H9 (cell line): ENCODE data around the gene TBXA2R. TPM values are rescaled to one million over a fixed set of nuclear protein-coding genes. Genes with fewer than 3 reads are reported as not detected.
A peak's percentile ranks its signal among the peaks of the same experiment; 100 is the strongest.

Source experiments
- DNase-seq: peaks from one replicate; pipeline ENCODE4 v3.0.0-alpha.2; 2017
- H2AFZ ChIP-seq: one replicate; pipeline ENCODE4 v1.6.1; 2013; ENCODE audit warnings: mild to moderate bottlenecking, low read length, control low read depth, moderate library complexity
- H2AK5ac ChIP-seq: 2 replicates; pipeline ENCODE4 v1.6.1; 2013; ENCODE audit warnings: low read length, control low read depth, mixed read lengths; ENCODE audit not compliant: insufficient read length
- H2BK120ac ChIP-seq: one replicate; pipeline ENCODE4 v1.6.1; 2013; ENCODE audit warnings: low read depth, mild to moderate bottlenecking, low read length, control low read depth, inconsistent platforms; ENCODE audit not compliant: poor library complexity, severe bottlenecking
- H2BK12ac ChIP-seq: 2 replicates; pipeline ENCODE4 v1.6.1; 2013; ENCODE audit warnings: low read length, control low read depth, mixed read lengths, low read depth; ENCODE audit not compliant: insufficient read length
- H2BK15ac ChIP-seq: 2 replicates; pipeline ENCODE4 v1.6.1; 2013; ENCODE audit warnings: low read depth, low read length, control low read depth
- H2BK20ac ChIP-seq: one replicate; pipeline ENCODE4 v1.6.1; 2013; ENCODE audit warnings: low read depth, mild to moderate bottlenecking, low read length, control low read depth, inconsistent platforms; ENCODE audit not compliant: poor library complexity, severe bottlenecking
- H2BK5ac ChIP-seq: 2 replicates; pipeline ENCODE4 v1.6.1; 2013; ENCODE audit warnings: low read length, control low read depth, mixed read lengths; ENCODE audit not compliant: insufficient read length
- H3K14ac ChIP-seq: 2 replicates; pipeline ENCODE4 v1.6.1; 2013; ENCODE audit warnings: low read length, control low read depth; ENCODE audit not compliant: insufficient read depth
- H3K18ac ChIP-seq: 2 replicates; pipeline ENCODE4 v1.6.1; 2013; ENCODE audit warnings: low read depth, mild to moderate bottlenecking, mixed read lengths, low read length, control low read depth; ENCODE audit not compliant: insufficient read length
- H3K23ac ChIP-seq: 2 replicates; pipeline ENCODE4 v1.6.1; 2013; ENCODE audit warnings: low read length, control low read depth, mixed read lengths, low read depth; ENCODE audit not compliant: insufficient read length
- H3K23me2 ChIP-seq: 2 replicates; pipeline ENCODE4 v1.6.1; 2013; ENCODE audit warnings: low read depth, mild to moderate bottlenecking, mixed read lengths, low read length, control low read depth; ENCODE audit not compliant: insufficient read length, poor library complexity, severe bottlenecking
- H3K27ac ChIP-seq: 2 replicates; pipeline ENCODE4 v1.5.1; 2013; ENCODE audit warnings: low read length, control low read depth, mixed read lengths, low read depth; ENCODE audit not compliant: insufficient read length
- H3K27me3 ChIP-seq: 2 replicates; pipeline ENCODE4 v1.6.1; 2013; ENCODE audit warnings: low read length, control low read depth, inconsistent platforms; ENCODE audit not compliant: insufficient read depth
- H3K4ac ChIP-seq: 2 replicates; pipeline ENCODE4 v1.6.1; 2013; ENCODE audit warnings: low read depth, mild to moderate bottlenecking, control low read depth, inconsistent platforms, low read length, moderate library complexity
- H3K4me1 ChIP-seq: 2 replicates; pipeline ENCODE4 v1.6.1; 2013; ENCODE audit warnings: low read length, control low read depth, inconsistent platforms; ENCODE audit not compliant: insufficient read depth
- H3K4me2 ChIP-seq: 2 replicates; pipeline ENCODE4 v1.6.1; 2013; ENCODE audit warnings: low read length, control low read depth, mixed read lengths; ENCODE audit not compliant: insufficient read length, insufficient read depth
- H3K56ac ChIP-seq: 2 replicates; pipeline ENCODE4 v1.6.1; 2013; ENCODE audit warnings: low read depth, mild to moderate bottlenecking, mixed read lengths, low read length, control low read depth; ENCODE audit not compliant: insufficient read length
- H3K79me1 ChIP-seq: 2 replicates; pipeline ENCODE4 v1.6.1; 2013; ENCODE audit warnings: low read depth, mild to moderate bottlenecking, moderate library complexity, low read length, control low read depth, inconsistent platforms; ENCODE audit not compliant: insufficient read depth, poor library complexity, severe bottlenecking
- H3K79me2 ChIP-seq: 2 replicates; pipeline ENCODE4 v1.6.1; 2013; ENCODE audit warnings: low read length, control low read depth, inconsistent platforms; ENCODE audit not compliant: insufficient read depth
- H3K9ac ChIP-seq: 2 replicates; pipeline ENCODE4 v1.6.1; 2013; ENCODE audit warnings: low read length, control low read depth, mixed read lengths; ENCODE audit not compliant: insufficient read length; ENCODE audit errors: extremely low read depth
- H3K9me3 ChIP-seq: one replicate; pipeline ENCODE4 v1.6.1; 2013; ENCODE audit warnings: low read depth, low read length, inconsistent platforms; ENCODE audit not compliant: control insufficient read depth
- H3T11ph ChIP-seq: one replicate; pipeline ENCODE4 v1.6.1; 2013; ENCODE audit warnings: mild to moderate bottlenecking, low read length, control low read depth, inconsistent platforms
- H4K20me1 ChIP-seq: one replicate; pipeline ENCODE4 v1.6.1; 2013; ENCODE audit not compliant: control insufficient read depth, insufficient read length, insufficient read depth
- H4K5ac ChIP-seq: 2 replicates; pipeline ENCODE4 v1.6.1; 2013; ENCODE audit warnings: low read depth, mild to moderate bottlenecking, mixed read lengths, low read length, control low read depth; ENCODE audit not compliant: insufficient read length
- H4K8ac ChIP-seq: replicated peaks from 2 replicates; pipeline ENCODE4 v1.6.1; 2013; ENCODE audit warnings: low read length, control low read depth, mixed read lengths, low read depth; ENCODE audit not compliant: insufficient read length
- H4K91ac ChIP-seq: 2 replicates; pipeline ENCODE4 v1.6.1; 2013; ENCODE audit warnings: low read depth, mild to moderate bottlenecking, moderate library complexity, mixed read lengths, low read length, control low read depth; ENCODE audit not compliant: insufficient read length
- H3K27ac Mint-ChIP-seq, 3 experiments: 2 replicates in 2 of 3; 3 replicates in 1 of 3; pipeline ENCODE4 v1.8.0; 2020 to 2021; ENCODE audit warnings: mixed read lengths in 3 of 3, mild to moderate bottlenecking in 1 of 3, moderate library complexity in 1 of 3
- H3K27me3 Mint-ChIP-seq: 2 replicates; pipeline ENCODE4 v1.8.0; 2021; ENCODE audit warnings: low read depth, mild to moderate bottlenecking, moderate library complexity, mixed read lengths
- H3K36me3 Mint-ChIP-seq, 3 experiments: 2 replicates in 2 of 3; 3 replicates in 1 of 3; pipeline ENCODE4 v1.8.0; 2020 to 2021; ENCODE audit warnings: low read depth in 3 of 3, mixed read lengths in 3 of 3; ENCODE audit not compliant: insufficient read depth in 1 of 3
- H3K4me1 Mint-ChIP-seq, 2 experiments: 2 replicates each; pipeline ENCODE4 v1.8.0; 2020; ENCODE audit warnings: mixed read lengths in 2 of 2
- H3K4me3 Mint-ChIP-seq, 2 experiments: 2 replicates in 1 of 2; 3 replicates in 1 of 2; pipeline ENCODE4 v1.8.0; 2020 to 2021; ENCODE audit warnings: mild to moderate bottlenecking in 2 of 2, mixed read lengths in 2 of 2, moderate library complexity in 1 of 2
- H3K9me3 Mint-ChIP-seq, 2 experiments: 2 replicates in 1 of 2; 3 replicates in 1 of 2; pipeline ENCODE4 v1.8.0; 2020; ENCODE audit warnings: mild to moderate bottlenecking in 2 of 2, mixed read lengths in 2 of 2, moderate library complexity in 1 of 2
- WGBS: extraction: QIAGEN DNeasy Blood & Tissue Kit; methylation state at CpG from one replicate; pipeline ENCODE4 v1.1.7; 2013; ENCODE audit warnings: missing lambda C conversion rate, low lambda C conversion rate, mixed read lengths; ENCODE audit not compliant: insufficient read length; ENCODE audit errors: extremely low coverage; 5-methylcytosine and 5-hydroxymethylcytosine counted together
- total RNA-seq: library from RNA; stranded (reverse); gene quantifications from 2 replicates; pipeline ENCODE4 v1.2.1, GENCODE V29; 2021
- TF ChIP-seq, protein P1 (sequence below): fragments of 200-600 bp; sonication (generic); conservative IDR thresholded peaks from 3 replicates; pipeline ENCODE4 v1.8.0; 2021; ENCODE audit warnings: antibody characterized with exemption, mild to moderate bottlenecking

TBXA2R gene
- total RNA-seq, 1 experiment from 2014 or later = 0.63 TPM

DNA sequence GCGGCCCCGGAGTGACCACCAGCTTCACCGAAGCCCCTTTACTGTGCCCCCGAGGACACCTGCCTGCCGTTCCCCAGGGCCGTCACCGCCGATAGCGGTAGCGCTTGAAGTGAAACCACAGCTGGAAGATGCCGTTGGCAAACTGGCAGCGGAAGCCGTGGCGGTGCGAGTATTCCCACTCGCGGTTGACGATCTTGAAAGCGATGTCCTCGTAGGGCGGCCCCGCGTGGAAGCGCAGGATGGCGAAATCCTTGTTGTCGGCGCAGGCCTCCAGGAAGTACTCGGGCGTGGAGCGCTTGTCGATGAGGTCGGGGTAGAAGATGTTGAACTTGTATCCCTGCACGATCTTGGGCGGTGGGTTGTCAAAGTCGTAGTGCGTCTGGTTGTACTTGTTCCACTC lies 5.2 kb upstream of the TBXA2R start:
- no peak overlapping the region for H2AFZ ChIP-seq
- TF ChIP-seq, protein P1, sequence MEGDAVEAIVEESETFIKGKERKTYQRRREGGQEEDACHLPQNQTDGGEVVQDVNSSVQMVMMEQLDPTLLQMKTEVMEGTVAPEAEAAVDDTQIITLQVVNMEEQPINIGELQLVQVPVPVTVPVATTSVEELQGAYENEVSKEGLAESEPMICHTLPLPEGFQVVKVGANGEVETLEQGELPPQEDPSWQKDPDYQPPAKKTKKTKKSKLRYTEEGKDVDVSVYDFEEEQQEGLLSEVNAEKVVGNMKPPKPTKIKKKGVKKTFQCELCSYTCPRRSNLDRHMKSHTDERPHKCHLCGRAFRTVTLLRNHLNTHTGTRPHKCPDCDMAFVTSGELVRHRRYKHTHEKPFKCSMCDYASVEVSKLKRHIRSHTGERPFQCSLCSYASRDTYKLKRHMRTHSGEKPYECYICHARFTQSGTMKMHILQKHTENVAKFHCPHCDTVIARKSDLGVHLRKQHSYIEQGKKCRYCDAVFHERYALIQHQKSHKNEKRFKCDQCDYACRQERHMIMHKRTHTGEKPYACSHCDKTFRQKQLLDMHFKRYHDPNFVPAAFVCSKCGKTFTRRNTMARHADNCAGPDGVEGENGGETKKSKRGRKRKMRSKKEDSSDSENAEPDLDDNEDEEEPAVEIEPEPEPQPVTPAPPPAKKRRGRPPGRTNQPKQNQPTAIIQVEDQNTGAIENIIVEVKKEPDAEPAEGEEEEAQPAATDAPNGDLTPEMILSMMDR = no peak

More for the DNA sequence above, 5.2 kb upstream of the TBXA2R start:
- Histone ChIP-seq H3K9ac (no peak overlapping the region), H3K23ac (no peak overlapping the region), H4K5ac (no peak overlapping the region), H2BK12ac (no peak overlapping the region), H4K20me1 (no peaks in the 10 kb centered on the region), H2BK120ac (no peak overlapping the region), H3K79me1 (no peaks in the 10 kb centered on the region), H3K4ac (no peak overlapping the region), H2BK5ac (no peak overlapping the region), H3K27ac (no peak overlapping the region), H3K4me2 (no peak overlapping the region), H4K91ac (no peak overlapping the region), H3K4me1 (no peaks in the 10 kb centered on the region; the same call in 1 of the 2 replicates), H3K79me2 (no peaks in the 10 kb centered on the region), H2BK20ac (no peak overlapping the region), H3K9me3 (no peaks in the 10 kb centered on the region), H3K56ac (no peak overlapping the region), H3K18ac (no peak overlapping the region), H3K27me3 (no peaks in the 10 kb centered on the region), H2BK15ac (no peak overlapping the region), H3T11ph (no peak overlapping the region), H3K23me2 (peaks cover 2% of the 10 kb centered on the region), H2AK5ac (no peak overlapping the region), H4K8ac (no peak overlapping the region), H3K14ac (no peak overlapping the region)
- no peaks in the 10 kb centered on the region for H3K9me3 Mint-ChIP-seq
- no peak overlapping the region for H3K4me3 Mint-ChIP-seq
- H3K36me3 Mint-ChIP-seq = peaks cover 7 to 12% (median 7%) of the 10 kb centered on the region in 3 experiments; a peak in 6 of 7 replicates
- WGBS = no CpG with 5 or more reads among the region's 36 CpGs
- peak overlapping the region in 1 of 3 experiments; percentile 78; a peak in 1 of 7 replicates for H3K27ac Mint-ChIP-seq
- DNase-seq = no peak
- H3K27me3 Mint-ChIP-seq = no peaks in the 10 kb centered on the region; the same call in 1 of the 2 replicates
- peaks cover 12% of the 10 kb centered on the region in 2 experiments for H3K4me1 Mint-ChIP-seq
